NB4 (cell line): ENCODE results near the gene GALNT15.

Source experiments
- POLR2A ChIP-seq: IDR thresholded peaks from 2 replicates; pipeline ENCODE4 v1.6.1; 2011; ENCODE audit warnings: mild to moderate bottlenecking; ENCODE audit not compliant: insufficient read length; ENCODE audit errors: extremely low read depth
- TF ChIP-seq, protein P1 (sequence below): IDR thresholded peaks from 2 replicates; pipeline ENCODE4 v1.6.1; 2011; ENCODE audit warnings: low read depth, low read length
- TF ChIP-seq, protein P2 (sequence below): IDR thresholded peaks from one replicate; pipeline ENCODE4 v1.5.1; 2012; ENCODE audit warnings: low read depth, low read length

DNA sequence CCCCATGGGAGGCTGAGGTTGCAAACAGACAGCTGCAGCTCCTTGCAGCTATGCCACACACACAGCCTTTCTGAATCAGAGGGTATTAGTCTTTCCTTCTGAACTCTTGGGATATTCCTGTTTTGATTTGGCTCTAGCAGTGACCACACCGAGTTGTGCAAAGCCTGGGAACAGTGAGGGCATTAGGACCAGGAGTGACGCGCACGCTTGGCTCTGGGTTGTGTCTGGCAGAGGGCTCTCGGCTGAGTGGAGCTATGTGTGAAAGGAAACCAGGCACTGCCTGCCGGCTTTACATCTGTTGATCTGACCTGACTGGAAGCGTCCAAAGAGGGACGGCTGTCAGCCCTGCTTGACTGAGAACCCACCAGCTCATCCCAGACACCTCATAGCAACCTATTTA lies at the start of gene GALNT15:
- TF ChIP-seq, protein P1, sequence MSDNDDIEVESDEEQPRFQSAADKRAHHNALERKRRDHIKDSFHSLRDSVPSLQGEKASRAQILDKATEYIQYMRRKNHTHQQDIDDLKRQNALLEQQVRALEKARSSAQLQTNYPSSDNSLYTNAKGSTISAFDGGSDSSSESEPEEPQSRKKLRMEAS = no peak
- TF ChIP-seq, protein P2, sequence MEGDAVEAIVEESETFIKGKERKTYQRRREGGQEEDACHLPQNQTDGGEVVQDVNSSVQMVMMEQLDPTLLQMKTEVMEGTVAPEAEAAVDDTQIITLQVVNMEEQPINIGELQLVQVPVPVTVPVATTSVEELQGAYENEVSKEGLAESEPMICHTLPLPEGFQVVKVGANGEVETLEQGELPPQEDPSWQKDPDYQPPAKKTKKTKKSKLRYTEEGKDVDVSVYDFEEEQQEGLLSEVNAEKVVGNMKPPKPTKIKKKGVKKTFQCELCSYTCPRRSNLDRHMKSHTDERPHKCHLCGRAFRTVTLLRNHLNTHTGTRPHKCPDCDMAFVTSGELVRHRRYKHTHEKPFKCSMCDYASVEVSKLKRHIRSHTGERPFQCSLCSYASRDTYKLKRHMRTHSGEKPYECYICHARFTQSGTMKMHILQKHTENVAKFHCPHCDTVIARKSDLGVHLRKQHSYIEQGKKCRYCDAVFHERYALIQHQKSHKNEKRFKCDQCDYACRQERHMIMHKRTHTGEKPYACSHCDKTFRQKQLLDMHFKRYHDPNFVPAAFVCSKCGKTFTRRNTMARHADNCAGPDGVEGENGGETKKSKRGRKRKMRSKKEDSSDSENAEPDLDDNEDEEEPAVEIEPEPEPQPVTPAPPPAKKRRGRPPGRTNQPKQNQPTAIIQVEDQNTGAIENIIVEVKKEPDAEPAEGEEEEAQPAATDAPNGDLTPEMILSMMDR = no peak
- TF ChIP-seq POLR2A = no peak
